Measurements from ENCODE around the gene TOM1L1.

- TF ChIP-seq MLX (CRISPR knock-in tag; IDR thresholded peaks at IDR 0.05) = no peak
- TF ChIP-seq CTCF (IDR thresholded peaks at IDR 0.05) = no peak
- no peak for TF ChIP-seq NFYB (CRISPR knock-in tag; conservative IDR thresholded peaks at IDR 0.05; ENCODE audit: low read depth)
- no peak for TF ChIP-seq ETV6 (CRISPR knock-in tag; IDR thresholded peaks at IDR 0.05)
- no peak for TF ChIP-seq ZBTB21 (CRISPR knock-in tag; IDR thresholded peaks at IDR 0.05; ENCODE audit: borderline replicate concordance)
- TF ChIP-seq MAX (CRISPR knock-in tag; IDR thresholded peaks at IDR 0.05) = no peak
- no peak for TF ChIP-seq ZNF121 (CRISPR knock-in tag; IDR thresholded peaks at IDR 0.05)
- TF ChIP-seq ESRRA (CRISPR knock-in tag; IDR thresholded peaks at IDR 0.05; ENCODE audit: borderline replicate concordance) = no peak
- TF ChIP-seq, protein P1, sequence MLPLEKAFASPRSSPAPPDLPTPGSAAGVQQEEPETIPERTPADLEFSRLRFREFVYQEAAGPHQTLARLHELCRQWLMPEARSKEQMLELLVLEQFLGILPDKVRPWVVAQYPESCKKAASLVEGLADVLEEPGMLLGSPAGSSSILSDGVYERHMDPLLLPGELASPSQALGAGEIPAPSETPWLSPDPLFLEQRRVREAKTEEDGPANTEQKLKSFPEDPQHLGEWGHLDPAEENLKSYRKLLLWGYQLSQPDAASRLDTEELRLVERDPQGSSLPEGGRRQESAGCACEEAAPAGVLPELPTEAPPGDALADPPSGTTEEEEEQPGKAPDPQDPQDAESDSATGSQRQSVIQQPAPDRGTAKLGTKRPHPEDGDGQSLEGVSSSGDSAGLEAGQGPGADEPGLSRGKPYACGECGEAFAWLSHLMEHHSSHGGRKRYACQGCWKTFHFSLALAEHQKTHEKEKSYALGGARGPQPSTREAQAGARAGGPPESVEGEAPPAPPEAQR (CRISPR knock-in tag; IDR thresholded peaks at IDR 0.05) = no peak
Measured at GRCh38 chr17:54860617-54861470, 39.8 kb upstream of the TOM1L1 start.
